ENCODE measurements around the gene AKNA. TPM values are rescaled to one million over a fixed set of nuclear protein-coding genes. Genes with fewer than 3 reads are reported as not detected.

AKNA gene
- 1.2 and 1.8 TPM in 2 replicates for polyA plus RNA-seq
- polyA minus RNA-seq = 6.8 TPM in 2 replicates

- Histone ChIP-seq H2AFZ (ENCODE audit: low read depth, low read length) (peak within 1 kb of the TSS; percentile 68), H3K9ac (ENCODE audit: low read length) (peak within 1 kb of the TSS; percentile 62)
Measured at GRCh38 chr9:114387680-114388356, at the start of gene AKNA. AKNA (minus strand) TSS chr9:114387982; CDS start chr9:114381333, 6,649 bp downstream.

GRCh38 chr9:114437401-114437893 lies 49.7 kb upstream of the AKNA start:
- no peak overlapping the region for H3K4me2 ChIP-seq (ENCODE audit: low read length)
- no peaks in the 10 kb centered on the region for H3K27me3 ChIP-seq (ENCODE audit: insufficient read depth, low read depth, low read length)
- H3K9ac ChIP-seq (ENCODE audit: low read length) = no peak overlapping the region
- no peak overlapping the region for H3K4me3 ChIP-seq (ENCODE audit: low read length)
- H3K9me2 ChIP-seq (ENCODE audit: insufficient read depth, low read length) = no peaks in the 10 kb centered on the region
- H3K79me2 ChIP-seq (replicated peaks; ENCODE audit: insufficient read depth, low read length) = no peaks in the 10 kb centered on the region
- no peaks in the 10 kb centered on the region for H3K9me3 ChIP-seq (ENCODE audit: low read length)
- no peak overlapping the region for H2AFZ ChIP-seq (ENCODE audit: low read depth, low read length)
- TF ChIP-seq POLR2AphosphoS5 (IDR thresholded peaks at IDR 0.05) (no peak), EZH2 (IDR thresholded peaks at IDR 0.05; ENCODE audit: borderline replicate concordance, insufficient read depth, low read length, poor library complexity, severe bottlenecking) (no peak), RAD21 (conservative IDR thresholded peaks at IDR 0.05) (no peak), MXI1 (conservative IDR thresholded peaks at IDR 0.05; ENCODE audit: poor library complexity, severe bottlenecking) (no peak), TAF1 (IDR thresholded peaks at IDR 0.05; ENCODE audit: low read depth) (no peak), EP300 (conservative IDR thresholded peaks at IDR 0.05; ENCODE audit: poor library complexity, severe bottlenecking) (no peak), CTCF (IDR thresholded peaks at IDR 0.05; ENCODE audit: poor library complexity, severe bottlenecking) (no peak), REST (IDR thresholded peaks at IDR 0.05; ENCODE audit: borderline replicate concordance) (no peak), SMC3 (conservative IDR thresholded peaks at IDR 0.05; ENCODE audit: poor library complexity) (no peak)
- no peaks in the 10 kb centered on the region for H4K20me1 ChIP-seq (ENCODE audit: insufficient read depth)
- H3K36me3 ChIP-seq (ENCODE audit: insufficient read depth, low read length) = no peaks in the 10 kb centered on the region
- no peaks in the 10 kb centered on the region for H3F3A ChIP-seq (ENCODE audit: insufficient read depth, low read length, poor library complexity, severe bottlenecking)
- no peak overlapping the region for H3K27ac ChIP-seq (ENCODE audit: low read length)

More at GRCh38 chr9:114387680-114388356, at the start of gene AKNA:
- H3F3A ChIP-seq (ENCODE audit: insufficient read depth, low read length, poor library complexity, severe bottlenecking) = no peaks in the 10 kb centered on the region
- H3K4me2 ChIP-seq (ENCODE audit: low read length) = peak within 1 kb of the TSS; percentile 57
- H4K20me1 ChIP-seq (ENCODE audit: insufficient read depth) = no peaks in the 10 kb centered on the region
- peak within 1 kb of the TSS; percentile 65 for H3K4me3 ChIP-seq (ENCODE audit: low read length)
- H3K9me2 ChIP-seq (ENCODE audit: insufficient read depth, low read length) = no peaks in the 10 kb centered on the region
- H3K79me2 ChIP-seq (replicated peaks; ENCODE audit: insufficient read depth, low read length) = no peaks in the 10 kb centered on the region
- H3K27me3 ChIP-seq (ENCODE audit: insufficient read depth, low read depth, low read length) = no peaks in the 10 kb centered on the region
- no peaks in the 10 kb centered on the region for H3K9me3 ChIP-seq (ENCODE audit: low read length)
- no peaks in the 10 kb centered on the region for H3K36me3 ChIP-seq (ENCODE audit: insufficient read depth, low read length)
- no peak within 1 kb of the TSS for H3K27ac ChIP-seq (ENCODE audit: low read length)
- TF ChIP-seq POLR2AphosphoS5 (IDR thresholded peaks at IDR 0.05) (peak; percentile 66), REST (IDR thresholded peaks at IDR 0.05; ENCODE audit: borderline replicate concordance) (no peak), RAD21 (conservative IDR thresholded peaks at IDR 0.05) (peak; percentile 14)
